ENCODE measurements around the gene ARHGAP1.

Gene ARHGAP1

GRCh38 chr11:46640036-46640788, 60.2 kb downstream of the ARHGAP1 start:
- DNase-seq (ENCODE audit: low read depth) = no peak

- DNase-seq (ENCODE audit: low read depth) = no peak
These were observed 61.1 kb downstream of the ARHGAP1 start for GRCh38 chr11:46639197-46639839.

GRCh38 chr11:46637546-46637945, 62.9 kb downstream of the ARHGAP1 start:
- DNase-seq (ENCODE audit: low read depth) = no peak

GRCh38 chr11:46635557-46636139, 64.8 kb downstream of the ARHGAP1 start:
- no peak for DNase-seq (ENCODE audit: low read depth)

GRCh38 chr11:46633291-46634217, 66.9 kb downstream of the ARHGAP1 start:
- no peak for DNase-seq (ENCODE audit: low read depth)

- DNase-seq (ENCODE audit: low read depth) = no peak
These were observed 67.9 kb downstream of the ARHGAP1 start for GRCh38 chr11:46632502-46632901.

GRCh38 chr11:46631676-46632075, 68.7 kb downstream of the ARHGAP1 start:
- DNase-seq (ENCODE audit: low read depth) = no peak

- DNase-seq (ENCODE audit: low read depth) = no peak
These were observed 70.2 kb downstream of the ARHGAP1 start for GRCh38 chr11:46630237-46630636.

GRCh38 chr11:46628961-46629360, 71.5 kb downstream of the ARHGAP1 start:
- no peak for DNase-seq (ENCODE audit: low read depth)
